Bronchial epithelial cell (primary cell): Measurements from ENCODE around the gene MPHOSPH9. TPM values are rescaled to one million over a fixed set of nuclear protein-coding genes. Genes with fewer than 3 reads are reported as not detected.

Experiments used
- DNase-seq: peaks from one replicate; pipeline ENCODE4 v3.0.0-alpha.2; 2010; ENCODE audit warnings: low read depth
- FAIRE-seq: peaks from 2 replicates; lab custom pipeline; 2011; peaks lifted over from hg19 to GRCh38; lab: Jason Lieb, UNC
- H3K27me3 ChIP-seq: 2 replicates; pipeline ENCODE4 v1.5.1; 2011; ENCODE audit warnings: low read length; ENCODE audit not compliant: control insufficient read depth, insufficient read depth
- H3K36me3 ChIP-seq: 2 replicates; pipeline ENCODE4 v1.5.1; 2011; ENCODE audit warnings: low read length; ENCODE audit not compliant: control insufficient read depth, insufficient read depth
- H3K4me3 ChIP-seq: 2 replicates; pipeline ENCODE4 v1.5.1; 2011; ENCODE audit warnings: mild to moderate bottlenecking, low read depth, low read length, control low read depth
- CTCF ChIP-seq: IDR thresholded peaks from 2 replicates; pipeline ENCODE4 v1.5.1; 2011; ENCODE audit warnings: mild to moderate bottlenecking, moderate library complexity, low read length, control low read depth, inconsistent platforms; ENCODE audit not compliant: insufficient read depth, severe bottlenecking
- total RNA-seq: library from RNA; depleted of rRNA; stranded (reverse); fragments of >200 nt; gene quantifications from 2 replicates; pipeline ENCODE4 v1.2.1, GENCODE V29; 2014

Gene MPHOSPH9
- total RNA-seq, 1 donor from 2014 or later = 17.6 TPM

- no peak for DNase-seq
- Histone ChIP-seq H3K36me3 (peaks cover 2% of the 10 kb centered on the region), H3K4me3 (no peak overlapping the region), H3K27me3 (no peaks in the 10 kb centered on the region)
- no peak for FAIRE-seq
- TF ChIP-seq CTCF = no peak
These were observed 45.3 kb downstream of the MPHOSPH9 start for GRCh38 chr12:123187637-123188036.

- TF ChIP-seq CTCF = no peak
- no peak for DNase-seq
- Histone ChIP-seq H3K27me3 (no peaks in the 10 kb centered on the region), H3K36me3 (peaks cover 1% of the 10 kb centered on the region), H3K4me3 (no peak overlapping the region)
- no peak for FAIRE-seq
These were observed 52.8 kb downstream of the MPHOSPH9 start for GRCh38 chr12:123180171-123180570.

DNA sequence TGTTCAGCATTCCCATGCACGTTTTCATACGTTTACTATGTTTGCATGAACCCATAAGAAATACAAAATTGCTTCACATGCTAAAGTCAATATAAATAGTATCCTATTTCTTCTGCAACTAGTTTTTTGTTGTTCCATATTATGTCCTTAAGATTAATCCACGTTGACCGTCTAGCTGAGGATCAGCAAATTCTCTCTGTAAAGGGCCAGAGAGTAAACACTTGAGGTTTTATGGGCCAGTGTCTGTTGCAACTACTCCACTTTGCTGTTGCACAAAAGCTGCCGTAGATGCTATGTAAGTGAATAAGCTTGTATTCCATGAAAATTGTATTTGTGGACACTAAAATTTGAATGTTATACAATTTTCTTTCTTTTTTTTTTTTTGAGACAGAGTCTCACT, 61.0 kb downstream of the MPHOSPH9 start:
- DNase-seq (no peak), FAIRE-seq (no peak)
- no peaks in the 10 kb centered on the region for H3K27me3 ChIP-seq
- peaks cover 1% of the 10 kb centered on the region for H3K36me3 ChIP-seq
- no peak for TF ChIP-seq CTCF
- no peak overlapping the region for H3K4me3 ChIP-seq

DNA sequence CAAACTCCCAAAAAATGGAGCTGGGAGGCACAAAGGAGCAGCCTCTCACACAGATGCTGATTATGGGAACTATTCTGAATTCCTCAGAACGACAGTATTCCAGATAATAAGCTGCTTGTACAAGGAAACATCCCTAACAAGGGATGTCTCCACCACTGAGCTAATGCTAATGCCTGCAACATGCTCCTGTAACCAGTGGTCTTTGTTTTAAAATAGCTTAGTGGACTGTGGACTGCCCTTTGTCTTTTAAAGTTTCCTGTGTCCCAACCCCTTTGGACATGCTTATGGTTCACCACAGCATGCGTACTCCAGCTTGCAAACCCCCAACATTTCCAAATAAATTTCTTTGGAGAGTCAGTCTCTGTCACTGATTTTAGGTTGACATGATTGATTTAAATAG, 65.6 kb downstream of the MPHOSPH9 start:
- Histone ChIP-seq H3K36me3 (no peaks in the 10 kb centered on the region), H3K4me3 (no peak overlapping the region), H3K27me3 (no peaks in the 10 kb centered on the region)
- FAIRE-seq = no peak
- no peak for TF ChIP-seq CTCF
- DNase-seq = no peak

- H3K27me3 ChIP-seq = no peaks in the 10 kb centered on the region
- FAIRE-seq (no peak), DNase-seq (no peak)
- no peak for TF ChIP-seq CTCF
- no peak overlapping the region for H3K4me3 ChIP-seq
- no peaks in the 10 kb centered on the region for H3K36me3 ChIP-seq
These were observed 67.4 kb downstream of the MPHOSPH9 start for GRCh38 chr12:123165537-123165936.

- Histone ChIP-seq H3K36me3 (no peaks in the 10 kb centered on the region), H3K4me3 (no peak overlapping the region), H3K27me3 (no peaks in the 10 kb centered on the region)
- DNase-seq (no peak), FAIRE-seq (no peak)
- no peak for TF ChIP-seq CTCF
These were observed 68.2 kb downstream of the MPHOSPH9 start for GRCh38 chr12:123164710-123165261.
